ENCODE measurements around the gene VPS37D. TPM values are rescaled to one million over a fixed set of nuclear protein-coding genes. Genes with fewer than 3 reads are reported as not detected.
A peak's percentile ranks its signal among the peaks of the same experiment; 100 is the strongest.

Gene VPS37D
- total RNA-seq, 1 donor = 1.9 TPM

DNA sequence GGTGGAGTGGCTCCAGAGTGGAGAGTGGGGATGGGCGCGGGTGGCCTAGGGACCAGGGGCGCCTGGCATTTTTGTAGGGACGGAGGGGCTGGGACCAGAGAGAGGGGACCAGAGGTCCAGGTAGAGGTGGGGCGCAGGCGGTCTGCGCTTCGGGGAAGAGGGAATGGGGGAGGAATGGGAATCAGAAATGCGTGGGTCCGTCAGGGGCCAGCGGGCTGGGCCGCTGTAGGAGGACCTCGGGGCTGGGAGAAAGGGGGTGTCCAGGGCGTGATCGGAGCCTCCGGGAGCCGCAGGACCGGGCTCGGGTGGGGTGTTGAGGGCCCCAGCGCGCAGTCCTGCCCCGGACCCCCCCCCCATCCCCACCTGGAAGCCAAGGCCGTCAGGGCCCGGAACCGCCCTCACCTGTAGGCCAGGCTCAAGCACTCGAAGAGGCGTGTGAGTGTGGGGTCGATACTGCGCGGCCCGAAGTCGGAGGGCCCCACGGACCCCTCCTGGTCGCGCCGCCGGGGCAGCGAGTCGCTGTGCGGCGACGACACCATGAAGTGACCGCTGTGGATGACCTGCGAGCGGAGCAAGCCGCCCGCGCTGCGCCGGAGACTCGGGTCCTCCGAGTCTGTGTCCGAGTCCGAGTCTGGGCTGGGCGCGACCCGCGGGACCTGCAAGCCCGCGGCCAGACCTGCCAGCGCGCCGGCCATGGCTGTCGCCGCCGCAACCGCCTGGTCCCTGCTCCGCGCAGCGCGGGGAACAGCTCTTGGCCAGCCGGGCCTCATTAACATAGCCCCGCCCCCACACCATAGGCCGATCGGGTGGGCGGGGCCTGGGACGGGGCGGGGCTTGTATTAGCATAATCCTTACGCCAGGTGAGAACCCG, 43.6 kb upstream of the VPS37D start, which contains the start of gene MLXIPL:
Gene MLXIPL, minus strand, starts transcription at position 725 of the 871 bp plus-strand sequence. Its CDS starts 30 bp downstream, at position 695.
- TF ChIP-seq, protein P1, sequence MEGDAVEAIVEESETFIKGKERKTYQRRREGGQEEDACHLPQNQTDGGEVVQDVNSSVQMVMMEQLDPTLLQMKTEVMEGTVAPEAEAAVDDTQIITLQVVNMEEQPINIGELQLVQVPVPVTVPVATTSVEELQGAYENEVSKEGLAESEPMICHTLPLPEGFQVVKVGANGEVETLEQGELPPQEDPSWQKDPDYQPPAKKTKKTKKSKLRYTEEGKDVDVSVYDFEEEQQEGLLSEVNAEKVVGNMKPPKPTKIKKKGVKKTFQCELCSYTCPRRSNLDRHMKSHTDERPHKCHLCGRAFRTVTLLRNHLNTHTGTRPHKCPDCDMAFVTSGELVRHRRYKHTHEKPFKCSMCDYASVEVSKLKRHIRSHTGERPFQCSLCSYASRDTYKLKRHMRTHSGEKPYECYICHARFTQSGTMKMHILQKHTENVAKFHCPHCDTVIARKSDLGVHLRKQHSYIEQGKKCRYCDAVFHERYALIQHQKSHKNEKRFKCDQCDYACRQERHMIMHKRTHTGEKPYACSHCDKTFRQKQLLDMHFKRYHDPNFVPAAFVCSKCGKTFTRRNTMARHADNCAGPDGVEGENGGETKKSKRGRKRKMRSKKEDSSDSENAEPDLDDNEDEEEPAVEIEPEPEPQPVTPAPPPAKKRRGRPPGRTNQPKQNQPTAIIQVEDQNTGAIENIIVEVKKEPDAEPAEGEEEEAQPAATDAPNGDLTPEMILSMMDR (IDR thresholded peaks at IDR 0.05; ENCODE audit: insufficient read depth, low read length) = no peak
- no peak for DNase-seq (ENCODE audit: low read depth)
- peak within 1 kb of the TSS; percentile 45 for H3K4me3 ChIP-seq (ENCODE audit: low read depth, low read length)

DNA sequence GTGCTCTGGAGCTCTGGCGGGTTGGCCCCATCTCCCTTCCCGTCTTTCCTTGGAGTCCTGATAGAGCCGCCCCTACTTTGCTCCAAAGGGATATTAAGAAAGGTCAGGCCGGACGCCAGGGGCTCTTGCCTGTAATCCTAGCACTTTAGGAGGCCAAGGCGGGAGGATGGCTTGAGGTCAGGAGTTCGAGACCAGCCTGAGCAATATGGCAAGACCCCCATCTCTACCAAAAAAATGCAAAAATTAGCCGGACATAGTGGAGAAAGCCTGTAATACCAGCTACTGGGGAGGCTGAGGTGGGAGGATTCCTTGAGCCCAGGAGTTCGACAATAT, 43.0 kb upstream of the VPS37D start:
- TF ChIP-seq, protein P1 (IDR thresholded peaks at IDR 0.05; ENCODE audit: insufficient read depth, low read length) = no peak
- no peak for DNase-seq (ENCODE audit: low read depth)
- no peak overlapping the region for H3K4me3 ChIP-seq (ENCODE audit: low read depth, low read length)

DNA sequence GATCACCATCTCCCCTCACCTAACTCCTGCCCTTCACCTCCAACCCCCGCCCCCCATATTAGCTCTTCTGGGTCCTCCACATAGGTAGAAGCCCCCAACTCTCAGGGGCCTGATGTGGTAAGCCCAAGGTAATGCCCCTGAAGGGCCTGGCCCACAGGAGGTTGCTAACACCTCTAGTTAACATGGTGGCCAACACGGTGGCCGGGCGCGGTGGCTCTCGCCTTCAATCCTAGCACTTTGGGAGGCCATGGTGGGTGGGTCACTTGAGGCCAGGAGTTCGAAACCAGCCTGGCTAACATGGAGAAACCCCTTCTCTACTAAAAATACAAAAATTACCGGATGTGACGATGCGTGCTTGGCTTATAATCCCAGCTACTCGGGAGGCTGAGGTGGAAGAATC, 42.4 kb upstream of the VPS37D start:
- no peak for DNase-seq (ENCODE audit: low read depth)
- H3K4me3 ChIP-seq (ENCODE audit: low read depth, low read length) = no peak overlapping the region
- TF ChIP-seq, protein P1 (IDR thresholded peaks at IDR 0.05; ENCODE audit: insufficient read depth, low read length) = no peak

DNA sequence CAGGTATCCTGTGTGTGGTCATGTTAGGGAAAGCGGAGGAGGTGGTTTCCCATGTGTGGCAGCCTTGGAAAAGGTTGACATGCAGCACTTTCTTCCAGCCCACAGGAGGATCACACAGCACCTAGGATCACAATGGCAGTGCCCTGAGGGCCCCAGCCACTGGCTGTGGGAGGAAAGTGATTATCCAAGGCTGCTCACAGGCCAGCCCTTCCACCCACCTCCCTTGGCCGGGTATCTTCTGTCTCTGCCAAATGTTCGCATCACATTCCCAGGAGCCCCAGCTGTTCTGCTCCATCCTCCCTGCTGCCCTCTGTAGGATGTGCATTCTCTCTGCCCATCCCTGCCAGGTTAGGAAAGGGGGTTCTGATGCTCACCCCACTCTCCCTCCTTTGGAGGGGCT, 40.8 kb upstream of the VPS37D start:
- no peak overlapping the region for H3K4me3 ChIP-seq (ENCODE audit: low read depth, low read length)
- TF ChIP-seq, protein P1 (IDR thresholded peaks at IDR 0.05; ENCODE audit: insufficient read depth, low read length) = peak; percentile 46
- DNase-seq (ENCODE audit: low read depth) = peak; percentile 53

DNA sequence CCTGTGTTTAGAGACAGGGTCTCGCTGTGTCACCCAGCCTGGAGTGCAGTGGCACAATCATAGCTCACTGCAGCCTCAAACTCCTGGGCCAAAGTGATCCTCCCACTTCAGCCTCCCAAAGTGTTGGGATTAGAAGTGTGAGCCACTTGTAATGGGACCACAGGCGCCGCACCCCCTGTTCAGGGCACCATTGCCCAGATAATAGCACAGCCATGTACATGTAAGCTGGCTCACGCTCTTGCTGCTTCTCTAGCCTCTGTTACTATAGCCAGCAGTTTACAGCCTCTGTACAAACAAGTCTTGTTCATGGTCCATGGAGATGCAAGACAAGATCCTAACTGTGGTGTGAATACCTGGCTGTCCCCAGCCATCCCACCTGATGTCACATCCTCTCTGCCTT, 39.1 kb upstream of the VPS37D start:
- no peak for DNase-seq (ENCODE audit: low read depth)
- TF ChIP-seq, protein P1 (IDR thresholded peaks at IDR 0.05; ENCODE audit: insufficient read depth, low read length) = no peak
- H3K4me3 ChIP-seq (ENCODE audit: low read depth, low read length) = no peak overlapping the region

DNA sequence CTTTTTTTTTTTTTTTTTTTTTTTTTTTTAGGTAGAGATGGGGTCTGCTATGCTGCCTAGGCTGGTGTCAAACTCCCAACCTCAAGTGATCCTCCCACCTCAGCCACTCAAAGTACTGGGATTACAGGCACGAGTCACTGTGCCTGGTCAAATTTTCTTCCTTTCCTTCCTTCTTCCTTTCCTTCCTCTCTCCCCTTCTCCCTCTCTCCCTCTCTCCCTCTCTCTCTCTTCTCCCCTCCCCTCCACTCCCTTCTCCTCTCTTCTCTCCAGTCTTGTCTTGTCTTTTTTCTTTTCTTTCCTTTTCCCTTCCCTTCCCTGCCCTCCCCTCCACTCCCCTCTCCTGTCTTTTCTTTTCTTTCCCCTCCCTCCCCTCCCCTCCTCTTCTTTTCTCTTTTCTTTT, 36.1 kb upstream of the VPS37D start:
- TF ChIP-seq, protein P1 (IDR thresholded peaks at IDR 0.05; ENCODE audit: insufficient read depth, low read length) = no peak
- no peak overlapping the region for H3K4me3 ChIP-seq (ENCODE audit: low read depth, low read length)
- DNase-seq (ENCODE audit: low read depth) = no peak

All from fibroblast of the aortic adventitia (primary cell).